T-helper 2 cell (primary cell): ENCODE results near the gene MCIDAS.

Source experiments
- DNase-seq, 5 experiments: peaks; one replicate each; pipeline versions ENCODE4 v3.0.0 to v3.0.0-alpha.2; 2012 to 2022
- total RNA-seq, 2 donors: gene quantifications; one replicate each; lab custom pipeline; 2026; lab: John Stamatoyannopoulos, UW

Gene MCIDAS
- 0 reads per million in 2 donors for total RNA-seq

- DNase-seq: peak in 3 of 5 experiments; percentile 37 to 65 (median 41)
Observed at GRCh38 chr5:55226934-55227663, at the start of gene MCIDAS. Gene MCIDAS, minus strand, starts transcription at chr5:55227315. Its CDS starts 177 bp downstream, at chr5:55227138.

GRCh38 chr5:55276771-55277170 is 49.7 kb upstream of the MCIDAS start:
- DNase-seq: no peak

GRCh38 chr5:55258339-55258738 is 31.2 kb upstream of the MCIDAS start:
- DNase-seq: no peak

- no peak for DNase-seq
Observed at GRCh38 chr5:55254802-55255201, 27.7 kb upstream of the MCIDAS start.

- no peak for DNase-seq
Observed at GRCh38 chr5:55250064-55250463, 22.9 kb upstream of the MCIDAS start.

GRCh38 chr5:55241746-55242145 is 14.6 kb upstream of the MCIDAS start:
- DNase-seq: no peak

GRCh38 chr5:55236800-55237199 is 9.7 kb upstream of the MCIDAS start:
- no peak for DNase-seq

- no peak for DNase-seq
Observed at GRCh38 chr5:55234121-55234700, 7.1 kb upstream of the MCIDAS start.

GRCh38 chr5:55232985-55233928 is 6.1 kb upstream of the MCIDAS start, which contains the start of gene CCNO:
Gene CCNO, minus strand, starts transcription at chr5:55233608. Its CDS starts 85 bp downstream, at chr5:55233523.
- peak in 4 of 5 experiments; percentile 26 to 73 (median 42) for DNase-seq

GRCh38 chr5:55232271-55232984 is 5.3 kb upstream of the MCIDAS start:
- no peak for DNase-seq

GRCh38 chr5:55231919-55232270 is 4.8 kb upstream of the MCIDAS start:
- no peak for DNase-seq

- peak in 2 of 5 experiments; percentile 16 to 40 for DNase-seq
Observed at GRCh38 chr5:55231029-55231918, 4.2 kb upstream of the MCIDAS start.

GRCh38 chr5:55230086-55230629 is 3.0 kb upstream of the MCIDAS start:
- peak in 1 of 5 experiments; percentile 51 for DNase-seq

GRCh38 chr5:55227664-55228430 is 732 bp upstream of the MCIDAS start:
- DNase-seq: no peak

GRCh38 chr5:55226027-55226933 is 835 bp downstream of the MCIDAS start:
- peak in 2 of 5 experiments; percentile 42 to 69 for DNase-seq

- no peak for DNase-seq
Observed at GRCh38 chr5:55225346-55225745, 1.8 kb downstream of the MCIDAS start.

GRCh38 chr5:55223812-55224240 is 3.3 kb downstream of the MCIDAS start:
- DNase-seq: no peak

- DNase-seq: peak in 1 of 5 experiments; percentile 32
Observed at GRCh38 chr5:55222985-55223811, 3.9 kb downstream of the MCIDAS start.
